Activated T-cell treated with anti-CD3 and anti-CD28 coated beads, Interleukin-2, amount 50 U/mL, for 72 hours (primary cell): ENCODE results near the gene ZCCHC4. TPM values are rescaled to one million over a fixed set of nuclear protein-coding genes. Genes with fewer than 3 reads are reported as not detected.
"Not testable (repeated sequence)": the region's sequence is repeated elsewhere in the genome, so short reads cannot be mapped to it uniquely, and the experiment has no call there.

Experiments
- ATAC-seq, 2 donors: fragments of 150-1000 bp; cut with Tn5 transposase; replicated peaks in 1 of 2; 2 replicates each; pipeline ENCODE4 v1.10.0; 2021; ENCODE audit warnings: moderate library complexity in 2 of 2, mild to moderate bottlenecking in 1 of 2
- DNase-seq, 2 donors: peaks; one replicate each; pipeline ENCODE4 v3.0.0; 2021 to 2022; ENCODE audit warnings: mixed read lengths in 1 of 2
- H3K27ac Mint-ChIP-seq: one replicate; pipeline ENCODE4 v1.8.0; 2022; ENCODE audit warnings: mild to moderate bottlenecking, moderate library complexity, mixed read lengths
- H3K27me3 Mint-ChIP-seq: one replicate; pipeline ENCODE4 v1.8.0; 2022; ENCODE audit warnings: low read depth, mixed read lengths
- H3K36me3 Mint-ChIP-seq, 2 donors: one replicate each; pipeline ENCODE4 v1.8.0; 2022; ENCODE audit warnings: mixed read lengths in 2 of 2, mild to moderate bottlenecking in 1 of 2; ENCODE audit not compliant: insufficient read depth in 2 of 2
- H3K4me1 Mint-ChIP-seq: one replicate; pipeline ENCODE4 v1.8.0; 2022; ENCODE audit warnings: low read depth, mixed read lengths
- H3K4me3 Mint-ChIP-seq, 2 donors: one replicate each; pipeline ENCODE4 v1.8.0; 2022; ENCODE audit warnings: mild to moderate bottlenecking in 2 of 2, mixed read lengths in 2 of 2, moderate library complexity in 2 of 2
- H3K9me3 Mint-ChIP-seq, 2 donors: one replicate each; pipeline ENCODE4 v1.8.0; 2022; ENCODE audit warnings: mixed read lengths in 2 of 2
- total RNA-seq, 2 donors: library from RNA; stranded (reverse); gene quantifications; one replicate each; pipeline ENCODE4 v1.2.3, GENCODE V29; 2022

ZCCHC4 gene
- total RNA-seq, 2 donors from 2014 or later: 14.1 to 16.8 TPM

DNA sequence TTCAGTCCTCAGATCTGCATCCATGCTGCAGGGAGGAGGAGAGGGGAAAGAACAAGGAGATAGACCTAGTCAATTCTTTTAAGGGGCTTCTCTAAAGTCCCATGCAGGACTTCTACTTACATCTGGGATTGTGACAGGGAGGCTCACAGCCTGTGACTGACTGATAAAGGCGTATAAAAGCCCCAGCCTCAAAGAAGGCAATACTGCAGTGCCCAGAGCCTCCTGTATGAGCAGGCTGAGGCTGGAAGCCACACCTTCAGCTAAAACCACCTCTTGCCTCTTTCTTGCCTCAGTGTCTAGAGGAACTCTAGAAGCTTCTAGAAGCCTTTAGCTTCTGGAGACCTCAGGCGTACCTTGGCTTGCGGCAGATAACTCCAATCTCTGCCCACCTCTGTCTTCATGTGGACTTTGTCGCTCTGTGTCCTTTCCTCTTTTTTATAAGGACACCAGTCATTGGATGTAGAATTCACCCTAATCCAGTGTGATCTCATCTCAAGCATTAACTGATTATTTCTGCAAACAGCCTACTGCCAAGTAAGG, 6.0 kb upstream of the ZCCHC4 start:
- no peaks in the 10 kb centered on the region for H3K9me3 Mint-ChIP-seq
- no peak overlapping the region for H3K27ac Mint-ChIP-seq
- no peak for DNase-seq
- no peak for ATAC-seq
- no peak overlapping the region for H3K4me3 Mint-ChIP-seq
- no peaks in the 10 kb centered on the region for H3K4me1 Mint-ChIP-seq
- no peaks in the 10 kb centered on the region for H3K27me3 Mint-ChIP-seq
- H3K36me3 Mint-ChIP-seq: no peaks in the 10 kb centered on the region

GRCh38 chr4:25307596-25307995, 5.0 kb upstream of the ZCCHC4 start:
- Mint-ChIP-seq H3K36me3 (peaks cover 0 to under 1% of the 10 kb centered on the region in 2 donors), H3K4me3 (no peak overlapping the region), H3K9me3 (no peaks in the 10 kb centered on the region), H3K4me1 (peaks cover 5% of the 10 kb centered on the region), H3K27ac (no peak overlapping the region), H3K27me3 (no peaks in the 10 kb centered on the region)
- no peak for DNase-seq
- ATAC-seq: no peak

DNA sequence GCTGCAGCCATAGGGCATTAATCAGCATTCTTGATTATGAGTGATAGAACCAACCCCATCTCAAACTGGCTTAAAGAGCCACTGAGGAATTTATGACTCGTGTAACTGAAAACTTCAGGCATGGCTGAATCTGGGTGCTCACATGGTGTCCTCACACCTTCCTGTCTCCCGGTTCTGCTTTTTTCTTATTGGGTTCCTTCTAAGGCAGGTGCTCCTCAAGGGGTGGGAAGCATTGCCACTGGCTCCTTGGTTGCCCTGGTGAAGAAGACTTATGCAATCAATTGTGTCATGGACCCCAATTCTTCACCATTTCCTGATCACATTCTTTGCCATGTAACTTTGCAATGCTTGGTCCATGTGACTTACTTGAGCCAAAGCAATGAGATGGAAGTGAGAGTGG, 4.3 kb upstream of the ZCCHC4 start:
- H3K27ac Mint-ChIP-seq: no peak overlapping the region
- no peak for ATAC-seq
- H3K27me3 Mint-ChIP-seq: no peaks in the 10 kb centered on the region
- peaks cover 6% of the 10 kb centered on the region for H3K4me1 Mint-ChIP-seq
- no peak overlapping the region for H3K4me3 Mint-ChIP-seq
- H3K9me3 Mint-ChIP-seq: no peaks in the 10 kb centered on the region
- no peak for DNase-seq
- peaks cover 0 to 2% of the 10 kb centered on the region in 2 donors for H3K36me3 Mint-ChIP-seq

GRCh38 chr4:25308761-25309160, 3.8 kb upstream of the ZCCHC4 start:
- no peak overlapping the region for H3K4me3 Mint-ChIP-seq

DNA sequence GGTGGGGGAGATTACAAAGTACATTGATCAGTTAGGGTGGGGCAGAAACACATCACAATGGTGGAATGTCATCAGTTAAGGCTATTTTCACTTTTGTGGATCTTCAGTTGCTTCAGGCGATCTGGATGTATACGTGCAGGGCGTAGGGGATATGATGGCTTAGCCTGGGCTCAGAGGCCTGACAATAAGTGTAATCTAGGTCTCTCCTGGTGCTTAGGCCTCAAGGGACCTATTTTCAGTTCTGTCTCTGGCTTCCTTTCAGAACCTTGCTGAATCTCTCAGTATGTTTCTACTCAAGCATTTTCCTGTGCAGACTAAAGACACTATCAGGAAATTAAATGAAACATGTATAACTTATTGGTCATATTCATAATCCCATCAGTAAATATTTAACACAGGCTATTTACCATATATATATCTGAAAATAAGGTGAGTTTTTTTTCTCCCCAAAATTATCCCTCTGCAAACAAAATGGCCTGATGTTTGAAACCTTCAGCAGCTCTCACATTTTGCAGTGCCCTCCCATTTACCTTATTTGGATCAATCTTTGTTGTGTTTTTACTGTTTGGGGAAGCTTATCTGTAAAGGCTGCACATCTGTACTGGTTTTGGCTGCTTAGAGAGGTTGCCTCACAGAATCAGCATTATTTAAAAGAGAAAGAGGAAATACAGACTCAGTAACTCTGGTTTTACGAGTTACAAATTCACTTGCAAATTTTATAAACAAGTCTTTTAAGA, 2.3 kb upstream of the ZCCHC4 start:
- DNase-seq (no peak), ATAC-seq (no peak)
- peak overlapping the region; percentile 43 for H3K27ac Mint-ChIP-seq
- no peaks in the 10 kb centered on the region for H3K27me3 Mint-ChIP-seq
- H3K36me3 Mint-ChIP-seq: peaks cover 0 to 3% of the 10 kb centered on the region in 2 donors
- peak overlapping the region in 1 of 2 donors; percentile 37 for H3K4me3 Mint-ChIP-seq
- H3K4me1 Mint-ChIP-seq: peaks cover 26% of the 10 kb centered on the region
- no peaks in the 10 kb centered on the region for H3K9me3 Mint-ChIP-seq

More at GRCh38 chr4:25308761-25309160, 3.8 kb upstream of the ZCCHC4 start:
- ATAC-seq: no peak
- H3K27me3 Mint-ChIP-seq: no peaks in the 10 kb centered on the region
- no peaks in the 10 kb centered on the region for H3K9me3 Mint-ChIP-seq
- no peak overlapping the region for H3K27ac Mint-ChIP-seq
- peaks cover 0 to 2% of the 10 kb centered on the region in 2 donors for H3K36me3 Mint-ChIP-seq
- H3K4me1 Mint-ChIP-seq: peaks cover 11% of the 10 kb centered on the region
- no peak for DNase-seq

DNA sequence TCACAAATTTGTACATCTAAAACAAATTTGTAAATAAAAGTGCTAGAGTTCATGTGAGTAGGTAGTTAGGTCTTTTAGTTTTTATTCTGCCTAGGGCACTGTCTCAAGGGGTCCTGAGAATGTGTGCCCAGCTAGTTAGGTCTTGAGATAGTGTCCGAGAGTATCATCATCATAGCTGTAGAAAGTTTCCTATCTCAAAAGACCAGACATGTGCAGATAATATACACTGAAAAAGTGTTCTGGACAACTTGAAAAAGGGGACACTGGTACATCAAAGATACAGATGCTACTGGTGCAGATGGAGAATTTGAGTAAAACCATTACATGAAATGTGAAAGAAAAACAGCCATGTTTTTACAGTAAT, 1.8 kb upstream of the ZCCHC4 start:
- Mint-ChIP-seq H3K4me3 (peak overlapping the region in 1 of 2 donors; percentile 37), H3K27ac (peak overlapping the region; percentile 43), H3K9me3 (no peaks in the 10 kb centered on the region), H3K4me1 (peaks cover 26% of the 10 kb centered on the region), H3K36me3 (peaks cover 0 to 3% of the 10 kb centered on the region in 2 donors), H3K27me3 (no peaks in the 10 kb centered on the region)
- DNase-seq (no peak), ATAC-seq (no peak)

DNA sequence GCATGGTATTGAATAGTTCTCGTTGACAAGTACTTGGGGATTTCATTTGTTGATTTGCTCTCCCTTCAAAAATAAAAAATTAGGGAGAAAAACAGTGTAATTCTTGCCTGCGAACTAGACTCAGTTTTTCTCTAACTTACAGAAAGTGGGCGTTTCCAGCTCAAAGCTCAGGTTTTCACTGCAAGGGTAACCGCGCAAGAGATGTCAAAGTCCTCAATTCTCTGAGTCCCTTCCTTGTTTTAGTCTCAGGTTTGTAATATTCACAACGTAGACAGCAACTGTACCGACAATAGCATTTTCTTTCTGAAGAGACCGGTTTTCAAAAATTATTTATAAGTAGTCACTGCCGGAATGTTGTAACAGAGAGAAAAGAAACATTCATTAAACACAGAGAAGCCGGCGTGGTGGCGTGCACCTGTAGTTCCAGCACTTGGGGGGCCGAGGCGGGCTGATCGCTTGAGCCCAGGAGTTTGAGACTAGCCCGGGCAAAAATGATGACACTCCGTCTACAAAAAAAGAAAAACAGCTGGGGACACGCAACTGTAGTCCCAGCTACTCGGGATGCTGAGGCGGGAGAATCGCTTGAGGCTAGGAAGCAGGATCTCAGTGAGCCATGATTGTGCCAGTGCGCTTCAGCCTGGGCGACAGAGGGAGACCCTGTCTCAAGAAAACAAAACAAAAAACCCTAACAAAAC, 774 bp downstream of the ZCCHC4 start:
- Mint-ChIP-seq H3K27me3 (no peaks in the 10 kb centered on the region), H3K9me3 (no peaks in the 10 kb centered on the region), H3K4me1 (peaks cover 46% of the 10 kb centered on the region), H3K36me3 (peaks cover 0 to 16% of the 10 kb centered on the region in 2 donors), H3K27ac (peak overlapping the region; percentile 99), H3K4me3 (peak overlapping the region; percentile 99 to 100)
- ATAC-seq (no peak), DNase-seq (no peak)

GRCh38 chr4:25320336-25320735, 7.8 kb downstream of the ZCCHC4 start:
- peaks cover 0 to 16% of the 10 kb centered on the region in 2 donors for H3K36me3 Mint-ChIP-seq
- DNase-seq (no peak), ATAC-seq (peak; percentile 49 to 59)
- peak overlapping the region; percentile 63 to 74 for H3K4me3 Mint-ChIP-seq
- no peaks in the 10 kb centered on the region for H3K9me3 Mint-ChIP-seq
- H3K27me3 Mint-ChIP-seq: no peaks in the 10 kb centered on the region
- peaks cover 55% of the 10 kb centered on the region for H3K4me1 Mint-ChIP-seq
- peak overlapping the region; percentile 78 for H3K27ac Mint-ChIP-seq

DNA sequence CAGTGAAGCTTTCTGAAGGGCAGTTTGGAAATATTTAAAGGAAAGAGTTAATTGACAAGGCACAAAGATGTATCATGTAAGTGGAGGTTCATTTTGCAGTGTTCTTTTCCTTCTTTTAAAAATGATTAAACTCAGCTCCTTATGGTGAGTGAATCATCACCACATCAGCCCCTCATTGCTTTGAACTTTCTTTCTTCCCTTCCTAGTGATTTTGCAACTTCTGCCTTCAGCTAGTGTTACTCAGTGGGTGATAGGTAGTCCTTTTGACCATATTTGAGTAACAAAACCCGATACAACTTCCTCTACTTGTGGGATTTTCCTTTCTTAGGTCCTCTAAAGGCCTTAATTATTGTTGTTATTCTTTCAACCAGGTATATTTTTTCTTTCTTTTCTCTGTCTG, 8.2 kb downstream of the ZCCHC4 start:
- Mint-ChIP-seq H3K4me1 (peaks cover 55% of the 10 kb centered on the region), H3K4me3 (peak overlapping the region; percentile 63 to 74), H3K9me3 (no peaks in the 10 kb centered on the region), H3K36me3 (peaks cover 0 to 16% of the 10 kb centered on the region in 2 donors), H3K27me3 (no peaks in the 10 kb centered on the region), H3K27ac (peak overlapping the region; percentile 78)
- ATAC-seq: peak; percentile 98
- DNase-seq: peak; percentile 31 to 39

- Mint-ChIP-seq H3K27ac (peak overlapping the region; percentile 38), H3K27me3 (no peaks in the 10 kb centered on the region), H3K9me3 (no peaks in the 10 kb centered on the region), H3K4me3 (peak overlapping the region; percentile 63 to 74), H3K4me1 (peaks cover 49% of the 10 kb centered on the region), H3K36me3 (peaks cover 0 to 11% of the 10 kb centered on the region in 2 donors)
- ATAC-seq: peak; percentile 45 to 49
- DNase-seq: peak in 1 of 2 donors; percentile 11
These were observed 9.1 kb downstream of the ZCCHC4 start for GRCh38 chr4:25321703-25322102.

DNA sequence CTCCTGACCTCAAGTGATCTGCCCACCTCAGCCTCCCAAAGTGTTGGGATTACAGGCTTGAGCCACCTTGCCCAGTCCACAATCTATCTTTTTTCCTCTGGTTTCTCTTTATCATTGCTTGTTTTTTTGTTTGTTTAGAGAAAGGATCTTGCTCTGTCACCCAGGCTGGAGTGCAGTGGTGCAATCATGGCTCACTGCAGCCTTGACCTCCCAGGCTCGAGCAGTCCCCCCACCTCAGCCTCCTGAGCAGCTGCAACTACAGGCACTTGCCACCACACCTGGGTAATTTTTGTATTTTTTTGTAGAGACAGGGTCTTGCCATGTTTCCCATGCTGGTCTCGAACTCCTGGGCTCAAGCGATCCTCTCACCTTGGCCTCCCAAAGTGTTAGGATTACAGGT, 15.9 kb downstream of the ZCCHC4 start:
- not testable (repeated sequence) for H3K4me3 Mint-ChIP-seq, H3K27ac Mint-ChIP-seq, ATAC-seq, H3K36me3 Mint-ChIP-seq, H3K27me3 Mint-ChIP-seq, H3K9me3 Mint-ChIP-seq, DNase-seq
- H3K4me1 Mint-ChIP-seq: peaks cover 18% of the 10 kb centered on the region

DNA sequence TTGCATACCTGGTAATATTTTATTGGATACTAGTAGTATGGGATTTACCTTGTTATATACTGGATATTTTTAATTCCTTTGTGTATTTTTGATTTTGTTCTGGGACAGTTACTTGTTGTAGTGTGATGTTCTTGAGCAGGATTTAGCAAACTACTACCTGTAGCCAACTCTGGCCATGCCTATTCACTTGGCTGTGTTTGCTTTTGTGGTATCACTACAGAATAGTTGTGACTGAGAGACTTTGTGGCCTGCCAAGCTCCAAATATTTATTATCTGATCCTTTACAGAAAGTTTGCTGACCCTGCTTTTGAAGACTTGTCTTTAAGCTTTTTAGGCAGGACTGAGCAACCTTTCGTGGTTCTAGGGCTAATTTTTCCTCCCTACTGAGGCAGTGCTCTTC, 17.8 kb downstream of the ZCCHC4 start:
- Mint-ChIP-seq H3K9me3 (no peaks in the 10 kb centered on the region), H3K36me3 (peaks cover 0 to 4% of the 10 kb centered on the region in 2 donors), H3K4me3 (peak overlapping the region in 1 of 2 donors; percentile 90), H3K4me1 (peaks cover 18% of the 10 kb centered on the region), H3K27me3 (no peaks in the 10 kb centered on the region), H3K27ac (peak overlapping the region; percentile 99)
- DNase-seq: no peak
- ATAC-seq: no peak
